Sigmoid colon (tissue), 4 donors: Measurements from ENCODE around the gene SLC9A8.

Experiments
- CTCF ChIP-seq, 4 experiments: fragments of 450-650 bp in 3 of 4; fragments of 200-600 bp in 1 of 4; IDR thresholded peaks; one replicate each; pipeline ENCODE4 v1.5.1; 2016 to 2019; ENCODE audit warnings: antibody characterized with exemption in 4 of 4, mild to moderate bottlenecking in 3 of 4, moderate library complexity in 2 of 4
- EP300 ChIP-seq, 4 donors: sonication (generic); formaldehyde crosslinking; IDR thresholded peaks; one replicate each; pipeline ENCODE4 v1.6.1; 2017; ENCODE audit warnings: antibody characterized with exemption in 4 of 4

- TF ChIP-seq CTCF (IDR thresholded peaks at IDR 0.05) (no peak), EP300 (IDR thresholded peaks at IDR 0.05) (no peak)
Observed at GRCh38 chr20:49798718-49799117, 13.9 kb upstream of the SLC9A8 start.
